Measurements from ENCODE around the gene GRWD1. TPM values are rescaled to one million over a fixed set of nuclear protein-coding genes. Genes with fewer than 3 reads are reported as not detected.

GRWD1 gene
- total RNA-seq, 1 donor, result 38.4 TPM

DNA sequence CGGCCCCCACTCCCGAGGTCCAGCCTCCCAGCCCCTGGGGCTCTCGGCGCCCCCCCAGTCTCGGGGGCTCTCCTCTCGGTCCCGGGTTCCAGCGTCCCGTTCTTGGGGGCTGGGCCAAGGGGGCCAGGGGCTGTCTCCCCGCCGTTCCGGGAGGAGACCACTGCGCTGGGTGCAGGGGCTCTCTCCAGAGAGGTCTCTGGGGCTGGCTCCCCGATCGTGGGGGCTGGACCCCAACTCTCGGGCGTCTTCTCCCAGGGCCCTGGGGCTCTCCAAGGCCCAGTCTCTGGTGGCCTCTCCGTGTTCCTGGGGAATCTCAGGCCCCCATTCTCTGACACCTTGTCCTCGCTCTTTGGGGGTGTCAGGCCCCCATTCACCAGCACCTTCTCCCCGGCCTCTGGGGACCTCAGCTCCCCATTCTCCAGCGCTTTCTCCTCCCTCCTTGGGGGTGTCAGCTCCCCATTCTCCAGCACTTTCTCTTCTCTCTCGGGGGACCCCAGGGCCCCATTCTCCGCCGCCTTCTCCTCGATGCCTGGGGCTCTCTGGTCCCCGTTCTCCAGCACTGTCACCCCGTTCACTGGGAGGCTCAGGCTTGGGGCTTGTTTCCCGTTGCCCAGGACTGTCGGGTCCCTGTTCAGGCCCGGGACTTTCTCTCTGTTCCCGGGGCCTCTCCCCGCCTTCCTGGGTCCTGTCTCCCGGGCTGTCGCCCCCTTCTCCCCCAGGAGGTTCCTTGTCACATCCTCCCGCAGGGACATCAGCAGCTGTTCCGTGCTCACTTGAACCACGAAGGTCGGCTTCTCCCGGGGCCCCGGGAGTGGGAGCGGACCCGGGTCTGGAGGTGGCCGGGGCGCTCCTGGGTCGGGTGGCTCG, 52.2 kb downstream of the GRWD1 start:
- H3K4me3 ChIP-seq (ENCODE audit: low read depth, low read length), result no peak overlapping the region
- TF ChIP-seq, protein P1, sequence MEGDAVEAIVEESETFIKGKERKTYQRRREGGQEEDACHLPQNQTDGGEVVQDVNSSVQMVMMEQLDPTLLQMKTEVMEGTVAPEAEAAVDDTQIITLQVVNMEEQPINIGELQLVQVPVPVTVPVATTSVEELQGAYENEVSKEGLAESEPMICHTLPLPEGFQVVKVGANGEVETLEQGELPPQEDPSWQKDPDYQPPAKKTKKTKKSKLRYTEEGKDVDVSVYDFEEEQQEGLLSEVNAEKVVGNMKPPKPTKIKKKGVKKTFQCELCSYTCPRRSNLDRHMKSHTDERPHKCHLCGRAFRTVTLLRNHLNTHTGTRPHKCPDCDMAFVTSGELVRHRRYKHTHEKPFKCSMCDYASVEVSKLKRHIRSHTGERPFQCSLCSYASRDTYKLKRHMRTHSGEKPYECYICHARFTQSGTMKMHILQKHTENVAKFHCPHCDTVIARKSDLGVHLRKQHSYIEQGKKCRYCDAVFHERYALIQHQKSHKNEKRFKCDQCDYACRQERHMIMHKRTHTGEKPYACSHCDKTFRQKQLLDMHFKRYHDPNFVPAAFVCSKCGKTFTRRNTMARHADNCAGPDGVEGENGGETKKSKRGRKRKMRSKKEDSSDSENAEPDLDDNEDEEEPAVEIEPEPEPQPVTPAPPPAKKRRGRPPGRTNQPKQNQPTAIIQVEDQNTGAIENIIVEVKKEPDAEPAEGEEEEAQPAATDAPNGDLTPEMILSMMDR (IDR thresholded peaks at IDR 0.05; ENCODE audit: insufficient read depth, low read depth, low read length), result no peak
- DNase-seq (ENCODE audit: low read depth), result no peak

GRCh38 chr19:48498595-48499311, 53.0 kb downstream of the GRWD1 start:
- TF ChIP-seq, protein P1 (IDR thresholded peaks at IDR 0.05; ENCODE audit: insufficient read depth, low read depth, low read length), result no peak
- DNase-seq (ENCODE audit: low read depth), result no peak
- H3K4me3 ChIP-seq (ENCODE audit: low read depth, low read length), result no peak overlapping the region

GRCh38 chr19:48499316-48500090, 53.7 kb downstream of the GRWD1 start:
- TF ChIP-seq, protein P1 (IDR thresholded peaks at IDR 0.05; ENCODE audit: insufficient read depth, low read depth, low read length), result no peak
- H3K4me3 ChIP-seq (ENCODE audit: low read depth, low read length), result no peak overlapping the region
- no peak for DNase-seq (ENCODE audit: low read depth)

- TF ChIP-seq, protein P1 (IDR thresholded peaks at IDR 0.05; ENCODE audit: insufficient read depth, low read depth, low read length), result no peak
- peak overlapping the region; percentile 2 for H3K4me3 ChIP-seq (ENCODE audit: low read depth, low read length)
- DNase-seq (ENCODE audit: low read depth), result no peak
Observed at GRCh38 chr19:48500830-48501493, 55.2 kb downstream of the GRWD1 start.

GRCh38 chr19:48501494-48502349, 55.9 kb downstream of the GRWD1 start:
- DNase-seq (ENCODE audit: low read depth), result peak; percentile 34
- TF ChIP-seq, protein P1 (IDR thresholded peaks at IDR 0.05; ENCODE audit: insufficient read depth, low read depth, low read length), result no peak
- H3K4me3 ChIP-seq (ENCODE audit: low read depth, low read length), result peak overlapping the region; percentile 7
